Activated CD4-positive, alpha-beta T cell treated with anti-CD3 and anti-CD28 coated beads, Interleukin-2, amount 50 U/mL, for 24 hours (primary cell): ENCODE data around the gene SPAG8.

Source experiments
- DNase-seq, 2 donors: peaks; one replicate each; pipeline ENCODE4 v3.0.0-alpha.2; 2020; ENCODE audit warnings: low read depth in 1 of 2, low spot score in 1 of 2

Gene SPAG8

DNA sequence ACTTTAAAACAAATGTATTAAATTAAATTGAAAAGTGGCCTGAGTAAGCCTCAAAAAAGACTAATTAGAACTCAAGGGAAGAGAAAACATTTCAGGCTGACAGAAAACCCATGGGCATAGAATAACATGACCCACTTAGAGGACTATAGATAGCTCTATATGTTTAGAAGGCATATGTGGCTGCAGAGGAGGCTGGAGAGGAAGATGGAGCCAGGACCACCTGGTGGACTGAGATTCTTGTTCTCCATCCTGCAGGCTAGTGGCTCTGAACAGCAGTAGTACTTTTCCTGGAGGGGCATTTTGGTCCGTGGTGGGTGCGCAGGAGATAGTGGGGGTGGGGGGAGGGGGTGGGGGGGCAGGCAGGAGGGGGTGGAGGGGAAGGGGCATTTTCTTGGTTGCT lies 31.0 kb downstream of the SPAG8 start:
- no peak for DNase-seq

DNA sequence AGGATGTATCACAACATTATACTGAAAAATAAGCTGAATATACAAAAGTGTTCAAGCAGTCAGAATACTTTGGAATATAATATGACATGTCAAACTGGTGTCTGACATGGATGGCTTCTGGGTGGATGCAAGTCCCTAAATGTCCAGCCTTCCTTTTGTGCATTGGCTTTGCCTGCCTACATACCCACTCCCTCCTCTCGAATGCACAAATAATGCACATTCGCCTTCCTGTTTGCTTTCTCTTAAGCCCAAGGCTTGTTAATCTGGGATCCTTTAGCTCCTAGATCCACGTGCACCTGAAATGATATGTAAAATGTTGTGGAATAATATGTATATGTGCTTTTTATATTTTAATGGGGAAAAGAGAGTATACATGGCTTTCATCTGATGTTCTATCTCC lies 33.6 kb downstream of the SPAG8 start:
- DNase-seq = no peak

DNA sequence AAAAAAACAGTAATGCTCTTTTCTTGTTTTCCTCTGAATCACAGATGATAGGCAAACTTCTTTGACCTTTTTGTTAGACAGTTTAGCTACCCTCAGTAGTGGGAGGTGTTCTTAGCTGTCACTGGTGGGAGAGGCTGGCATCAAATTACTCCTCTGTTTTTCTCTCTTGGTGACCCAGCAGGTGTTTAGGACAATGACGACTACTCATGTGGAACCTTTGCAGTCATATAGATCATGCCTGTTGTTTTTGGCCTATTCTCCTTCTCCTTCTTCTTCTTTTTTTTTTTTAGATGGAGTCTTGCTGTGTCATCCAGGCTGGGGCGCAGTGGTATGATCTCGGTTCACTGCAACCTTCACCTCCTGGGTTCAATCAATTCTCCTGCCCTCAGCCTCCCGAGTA lies 36.0 kb downstream of the SPAG8 start:
- DNase-seq = no peak

DNA sequence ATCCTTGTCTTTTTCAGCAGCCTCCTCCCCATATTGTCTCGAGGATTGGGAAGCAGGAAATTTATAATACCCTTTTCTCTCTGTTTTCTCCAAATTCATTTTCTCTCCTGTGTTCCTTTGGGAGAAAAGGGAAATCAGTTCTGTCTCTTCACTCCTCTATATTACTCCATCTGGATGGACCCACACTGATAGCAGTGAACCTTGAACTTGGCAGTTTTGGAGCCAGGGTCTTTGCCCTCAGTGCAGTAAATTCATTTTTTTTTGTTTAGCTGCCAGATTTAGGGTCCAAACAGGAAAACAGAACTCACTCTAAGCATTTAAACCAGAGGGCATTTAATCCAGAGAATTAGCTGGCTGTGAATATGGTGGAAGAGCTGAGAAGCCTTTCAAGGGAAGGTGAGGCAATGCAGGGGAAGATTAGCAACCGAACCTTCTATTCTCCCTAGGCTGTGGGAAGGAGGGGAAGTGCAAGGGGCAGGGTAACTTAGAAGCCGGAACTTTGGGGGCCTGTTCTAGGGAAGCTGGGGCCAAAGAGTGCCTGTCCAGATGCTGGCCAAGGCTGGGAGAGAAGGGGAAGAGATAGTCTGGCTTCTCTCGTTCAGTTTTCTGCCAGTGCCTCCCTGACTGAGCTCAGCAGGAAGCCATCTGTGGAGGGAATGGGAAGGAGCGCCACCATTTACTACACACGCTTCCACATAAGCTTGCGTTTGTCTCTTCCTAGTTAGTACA lies 37.0 kb downstream of the SPAG8 start:
- no peak for DNase-seq

DNA sequence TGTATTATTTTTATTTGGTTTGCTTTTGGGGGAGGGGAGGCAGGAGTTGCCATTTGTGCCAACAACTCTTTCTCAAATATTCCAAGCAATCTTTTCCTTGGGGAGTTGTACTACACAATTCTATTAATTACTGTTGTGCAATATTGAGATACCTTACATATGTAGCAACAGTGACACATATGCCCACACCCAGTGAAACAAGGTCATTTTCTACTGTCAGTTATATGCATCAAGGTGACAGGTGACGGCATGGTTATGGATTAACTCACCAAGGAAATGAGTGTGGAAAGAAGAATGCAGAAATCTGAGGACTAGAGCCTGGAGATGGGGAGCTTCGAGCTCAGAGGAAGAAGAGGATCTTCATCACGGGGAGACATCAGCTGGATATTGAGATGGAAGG lies 40.1 kb downstream of the SPAG8 start:
- no peak for DNase-seq

DNA sequence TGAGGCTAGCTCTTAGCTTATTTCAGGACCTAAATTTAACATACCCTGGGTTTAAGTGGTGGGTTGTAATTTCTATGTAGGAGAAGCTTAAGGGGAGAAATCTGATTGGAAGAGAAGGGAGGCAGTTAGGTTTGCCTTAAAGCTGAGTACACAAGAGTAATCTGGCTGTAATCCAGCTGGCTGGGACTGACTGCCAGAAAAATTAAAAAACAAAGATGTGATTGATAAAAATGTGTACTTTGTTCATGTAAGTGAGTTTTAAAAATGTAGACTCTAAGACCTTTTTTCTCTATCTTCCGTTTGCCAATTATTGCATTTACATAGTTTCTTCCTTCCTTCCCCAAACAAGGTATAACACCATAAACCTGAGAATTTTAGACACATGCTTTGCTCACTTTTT lies 40.5 kb downstream of the SPAG8 start:
- DNase-seq = no peak

DNA sequence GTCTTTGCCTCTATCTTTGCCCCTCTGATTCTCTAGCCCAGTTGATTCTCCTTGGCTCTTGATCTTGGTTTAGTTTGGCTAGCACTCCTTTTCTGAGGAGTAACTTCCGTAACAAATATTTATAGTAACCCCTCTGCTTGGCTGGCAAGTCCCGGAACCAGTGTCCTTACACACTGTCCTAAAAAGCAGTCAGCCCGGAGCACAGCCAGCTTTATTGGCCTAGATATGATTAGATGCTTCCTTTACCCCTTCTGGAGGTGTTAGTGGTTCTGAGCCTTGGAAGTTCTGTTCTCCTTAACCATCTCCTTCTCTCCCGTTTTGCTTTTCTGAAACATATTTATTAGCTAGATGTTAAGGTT lies 41.0 kb downstream of the SPAG8 start:
- DNase-seq = no peak

DNA sequence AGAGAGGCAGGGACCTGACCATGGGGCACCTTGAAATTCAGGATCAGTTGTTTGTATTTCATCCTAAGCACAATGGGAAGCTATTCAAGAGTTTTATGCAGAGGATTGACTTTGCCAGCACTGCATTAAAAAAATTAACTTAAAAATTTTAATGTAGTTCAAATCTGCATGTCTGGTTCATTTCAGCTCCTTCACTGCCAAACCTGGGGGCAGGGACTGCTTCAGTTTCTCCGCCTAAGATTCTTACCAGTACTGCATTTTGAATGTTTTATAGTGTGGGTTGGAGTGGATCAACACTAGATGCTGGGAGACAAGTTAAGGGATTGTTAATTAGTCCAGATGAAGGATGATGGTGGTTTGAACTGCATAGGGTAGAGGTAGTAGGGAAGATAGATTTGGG lies 42.3 kb downstream of the SPAG8 start:
- no peak for DNase-seq

DNA sequence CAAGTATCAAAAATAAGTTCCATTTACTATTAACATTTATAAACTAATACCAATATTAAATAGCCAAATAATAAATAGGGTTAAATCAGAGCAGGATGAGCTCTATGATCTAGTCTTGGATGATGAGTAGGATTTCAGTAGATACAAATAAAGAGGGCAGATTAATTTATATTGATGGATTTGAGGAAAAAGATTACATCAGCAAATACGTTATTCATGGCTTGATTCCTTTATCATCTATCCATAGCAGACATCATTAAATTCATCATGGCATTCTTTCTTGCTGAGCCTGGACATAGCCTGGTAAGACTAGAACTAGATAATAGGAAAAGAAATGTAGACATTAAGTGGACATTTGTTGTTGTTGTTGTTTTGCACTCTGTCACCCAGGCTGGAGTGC lies 44.6 kb downstream of the SPAG8 start:
- DNase-seq = no peak

DNA sequence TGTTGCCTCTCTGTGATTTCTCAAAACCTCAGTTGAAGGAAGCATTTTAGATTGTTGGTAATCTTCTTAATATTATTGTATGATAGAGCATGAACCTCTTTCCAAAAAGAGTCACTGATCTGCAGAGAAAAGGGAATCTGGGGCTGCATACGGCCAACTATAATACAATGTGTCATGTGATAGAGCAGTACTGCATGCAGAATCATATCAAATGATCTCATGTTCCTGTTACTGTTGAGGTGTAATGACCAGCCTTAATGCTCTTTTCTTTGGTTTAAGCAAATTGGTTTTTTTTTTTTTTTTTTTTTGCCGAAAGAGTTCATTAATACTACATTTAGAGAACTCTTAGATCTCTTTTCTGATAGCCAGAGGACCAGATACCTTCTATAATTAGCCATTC lies 45.1 kb downstream of the SPAG8 start:
- no peak for DNase-seq

DNA sequence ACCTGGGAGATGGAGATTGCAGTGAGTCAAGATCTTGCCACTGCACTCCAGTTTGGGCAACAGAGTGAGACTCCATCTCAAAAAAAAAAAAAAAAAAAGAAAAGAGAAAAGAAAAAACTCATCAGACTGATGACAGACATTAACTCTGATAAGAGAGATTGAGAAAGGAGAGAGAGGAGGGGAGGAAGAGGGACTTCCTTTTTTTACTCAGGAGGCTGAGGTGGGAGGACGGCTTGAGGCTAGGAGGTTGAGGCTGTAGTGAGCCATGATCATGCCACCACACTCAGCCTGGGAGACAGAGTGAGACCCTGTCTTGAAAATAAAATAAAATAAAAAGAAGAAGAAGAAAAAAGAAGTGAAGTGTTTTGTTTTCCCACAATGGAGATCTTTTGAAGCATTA lies 48.3 kb downstream of the SPAG8 start:
- DNase-seq = no peak

DNA sequence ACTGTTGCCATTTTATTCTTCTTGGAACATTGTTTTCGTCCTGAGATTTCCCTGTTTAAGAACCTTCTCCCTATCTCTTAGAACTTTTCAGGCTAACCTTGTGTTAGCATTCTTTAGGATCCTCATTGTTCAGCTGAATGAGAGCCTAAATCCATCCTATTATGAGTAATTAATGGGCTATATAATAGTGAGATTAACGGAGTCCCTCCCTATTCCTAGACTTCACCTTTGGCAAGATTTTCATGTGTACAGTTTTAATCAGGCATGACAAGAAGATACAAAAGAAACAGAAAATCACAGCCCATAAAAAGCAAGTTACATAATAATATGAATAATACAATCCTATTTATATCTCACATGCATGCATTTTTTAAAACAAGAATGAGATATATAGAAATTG lies 48.9 kb downstream of the SPAG8 start:
- DNase-seq = no peak

DNA sequence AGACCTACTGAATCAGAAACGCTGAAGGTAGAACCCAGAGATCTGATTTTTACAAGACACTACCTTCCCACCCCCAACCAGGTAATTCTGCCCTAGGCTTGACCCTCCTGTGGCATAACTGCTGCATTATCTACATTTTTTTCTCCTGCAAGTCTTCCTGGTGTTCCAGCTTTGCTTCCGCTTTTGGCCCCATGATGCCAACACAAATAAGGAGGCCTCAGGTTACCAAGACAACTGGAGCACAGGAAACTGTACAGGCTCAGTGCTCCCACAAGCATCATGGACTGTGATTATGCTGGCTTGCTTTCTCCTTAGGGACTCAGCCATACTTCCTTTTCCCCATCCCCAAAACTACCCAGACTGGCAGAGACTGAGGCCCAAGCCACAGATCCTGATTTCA lies 51.4 kb downstream of the SPAG8 start:
- DNase-seq = no peak

DNA sequence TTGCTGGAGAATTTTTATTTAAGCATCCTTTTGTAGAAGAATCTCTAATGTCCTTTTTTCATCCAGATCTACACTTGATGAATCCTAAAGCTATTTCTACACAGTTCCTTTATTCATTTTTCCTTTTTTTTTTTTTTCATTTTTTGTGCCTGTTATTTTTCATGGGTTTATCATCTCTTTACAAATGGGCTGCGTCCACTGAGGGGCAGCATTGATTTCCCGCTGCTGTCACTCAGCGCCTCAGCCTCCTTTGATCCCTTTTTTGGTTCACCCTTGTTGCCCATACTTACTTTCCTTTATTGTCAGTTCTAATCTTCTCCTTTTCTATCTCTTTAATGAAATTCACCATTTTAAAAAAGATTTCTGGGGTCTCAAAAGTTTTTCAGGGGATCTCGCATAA lies 52.3 kb downstream of the SPAG8 start:
- DNase-seq = no peak
